BJ (cell line): Measurements from ENCODE around the gene SLC7A7. TPM values are rescaled to one million over a fixed set of nuclear protein-coding genes. Genes with fewer than 3 reads are reported as not detected.
A peak's percentile ranks its signal among the peaks of the same experiment; 100 is the strongest.

Source experiments
- CTCF ChIA-PET: fragments of 350-600 bp; formaldehyde crosslinking; extraction: SDS; loops from one replicate; lab custom pipeline; 2021; ENCODE audit warnings: antibody characterized with exemption, inconsistent platforms; lab: Yijun Ruan, JAX
- POLR2A ChIA-PET: fragments of 300-600 bp; sonication (Branson Sonifier 250); formaldehyde crosslinking; extraction: SDS; loops from one replicate; lab custom pipeline; 2021; ENCODE audit warnings: antibody characterized with exemption; lab: Charles Lee
- DNase-seq: peaks from one replicate; pipeline ENCODE4 v3.0.0-alpha.2; 2011; ENCODE audit warnings: low read depth
- H3K27me3 ChIP-seq: 2 replicates; pipeline ENCODE4 v1.6.0; 2011; ENCODE audit warnings: low read length; ENCODE audit not compliant: control insufficient read depth, insufficient read depth
- H3K36me3 ChIP-seq: 2 replicates; pipeline ENCODE4 v1.5.1; 2011; ENCODE audit warnings: low read length; ENCODE audit not compliant: control insufficient read depth, insufficient read depth
- H3K4me3 ChIP-seq: 2 replicates; pipeline ENCODE4 v1.5.1; 2011; ENCODE audit warnings: low read depth, mild to moderate bottlenecking, control low read depth, low read length
- polyA plus RNA-seq: library from polyadenylated mRNA; depleted of rRNA; stranded (reverse); fragments of >200 nt; gene quantifications from 2 replicates; pipeline ENCODE4 v1.2.3, GENCODE V29; 2011
- TF ChIP-seq, protein P1 (sequence below): IDR thresholded peaks from 2 replicates; pipeline ENCODE4 v1.5.1; 2011; ENCODE audit warnings: low read depth, mild to moderate bottlenecking, control low read depth, inconsistent platforms, low read length, moderate library complexity; ENCODE audit not compliant: insufficient read depth

The SLC7A7 gene
- polyA plus RNA-seq, 1 experiment: 7.5 TPM

DNA sequence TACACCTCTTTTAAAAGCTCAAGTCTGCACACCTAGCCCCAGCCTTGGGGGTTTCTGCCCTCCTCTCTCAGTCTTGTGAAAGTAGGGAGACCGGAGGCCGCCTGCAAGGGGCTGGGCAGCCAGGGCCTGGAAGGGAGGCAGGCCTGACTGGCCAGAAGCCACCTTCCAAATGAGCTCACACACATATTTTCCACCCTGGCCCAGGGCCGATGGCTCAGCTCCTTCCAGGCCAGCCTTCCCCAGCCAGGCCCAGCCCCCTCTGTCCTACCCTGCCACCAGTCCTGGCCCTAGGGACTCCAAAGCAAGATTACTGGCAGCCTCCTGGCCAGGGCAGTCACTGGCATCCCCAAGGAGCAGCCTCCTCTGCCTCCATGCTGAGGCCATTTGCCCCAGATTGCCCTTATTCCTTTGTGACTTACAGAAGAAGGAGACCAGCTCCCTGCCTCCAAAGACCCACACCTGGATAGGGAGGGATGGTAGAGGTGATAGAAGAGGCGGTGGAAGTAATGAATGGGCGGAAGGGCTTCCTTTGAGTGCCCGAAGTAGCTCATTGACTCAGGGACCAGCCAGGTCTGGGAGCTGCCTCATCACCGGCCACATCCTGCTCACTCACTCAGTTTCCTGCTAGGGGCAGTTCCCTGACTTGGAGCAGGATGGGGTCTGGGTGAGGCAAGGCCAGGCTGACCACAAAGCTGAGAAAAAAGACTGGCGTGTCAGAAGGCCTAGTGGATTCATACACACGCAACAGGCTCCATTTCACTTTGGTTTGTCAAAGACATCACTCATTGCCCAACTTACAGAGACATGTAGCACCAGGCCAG, 35.9 kb upstream of the SLC7A7 start:
- H3K4me3 ChIP-seq: no peak overlapping the region
- H3K27me3 ChIP-seq: no peaks in the 10 kb centered on the region
- POLR2A ChIA-PET: interaction anchor here (0.6 to 1.4 kb wide), 8 partner anchors 12 to 85 kb away, joined by 3 to 21 read pairs (median 6); no protein-coding TSS in a partner anchor
- H3K36me3 ChIP-seq: peaks cover 6% of the 10 kb centered on the region
- CTCF ChIA-PET: interaction anchor here (0.7 to 10.6 kb wide), 21 partner anchors 8 to 300 kb away, joined by 3 to 246 read pairs (median 6); partner anchors contain the start of genes ABHD4, LRP10, MMP14 and MRPL52
- peak; percentile 93 for DNase-seq
- TF ChIP-seq, protein P1, sequence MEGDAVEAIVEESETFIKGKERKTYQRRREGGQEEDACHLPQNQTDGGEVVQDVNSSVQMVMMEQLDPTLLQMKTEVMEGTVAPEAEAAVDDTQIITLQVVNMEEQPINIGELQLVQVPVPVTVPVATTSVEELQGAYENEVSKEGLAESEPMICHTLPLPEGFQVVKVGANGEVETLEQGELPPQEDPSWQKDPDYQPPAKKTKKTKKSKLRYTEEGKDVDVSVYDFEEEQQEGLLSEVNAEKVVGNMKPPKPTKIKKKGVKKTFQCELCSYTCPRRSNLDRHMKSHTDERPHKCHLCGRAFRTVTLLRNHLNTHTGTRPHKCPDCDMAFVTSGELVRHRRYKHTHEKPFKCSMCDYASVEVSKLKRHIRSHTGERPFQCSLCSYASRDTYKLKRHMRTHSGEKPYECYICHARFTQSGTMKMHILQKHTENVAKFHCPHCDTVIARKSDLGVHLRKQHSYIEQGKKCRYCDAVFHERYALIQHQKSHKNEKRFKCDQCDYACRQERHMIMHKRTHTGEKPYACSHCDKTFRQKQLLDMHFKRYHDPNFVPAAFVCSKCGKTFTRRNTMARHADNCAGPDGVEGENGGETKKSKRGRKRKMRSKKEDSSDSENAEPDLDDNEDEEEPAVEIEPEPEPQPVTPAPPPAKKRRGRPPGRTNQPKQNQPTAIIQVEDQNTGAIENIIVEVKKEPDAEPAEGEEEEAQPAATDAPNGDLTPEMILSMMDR: no peak

DNA sequence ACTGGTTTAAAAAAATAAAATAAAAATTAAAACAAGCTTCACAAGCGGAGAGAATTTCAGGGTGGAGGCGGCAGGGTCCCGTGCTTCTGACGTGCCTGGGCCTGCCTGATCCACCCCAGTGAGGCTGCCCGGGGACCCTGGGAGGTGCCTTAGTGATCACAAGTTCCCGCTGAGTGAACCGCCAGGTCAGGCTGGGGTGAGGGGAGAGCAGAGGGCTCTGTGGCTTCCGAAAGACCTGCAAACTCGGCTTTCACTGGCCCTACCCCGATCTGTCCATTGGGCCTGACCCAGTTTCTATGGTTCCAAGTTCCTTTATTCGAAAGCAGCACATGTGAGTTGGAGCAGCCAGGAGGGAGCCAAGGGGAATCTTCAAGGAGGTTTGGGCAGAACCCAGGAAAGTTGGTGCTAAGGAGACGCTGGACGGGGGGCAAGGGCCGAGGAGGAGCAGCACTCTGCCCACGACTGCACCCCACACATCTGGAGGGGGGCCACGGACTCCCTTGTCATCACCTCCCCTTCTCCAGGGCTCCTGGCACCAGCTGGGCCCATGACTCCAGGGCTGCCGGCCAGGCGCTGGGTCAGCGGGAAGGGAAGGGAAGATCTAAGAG, 34.1 kb upstream of the SLC7A7 start:
- CTCF ChIA-PET: interaction anchor here (0.8 to 10.6 kb wide), 8 partner anchors 12 to 279 kb away, joined by 3 to 246 read pairs (median 8); partner anchors contain the start of genes LRP10 and MMP14
- no peak for DNase-seq

DNA sequence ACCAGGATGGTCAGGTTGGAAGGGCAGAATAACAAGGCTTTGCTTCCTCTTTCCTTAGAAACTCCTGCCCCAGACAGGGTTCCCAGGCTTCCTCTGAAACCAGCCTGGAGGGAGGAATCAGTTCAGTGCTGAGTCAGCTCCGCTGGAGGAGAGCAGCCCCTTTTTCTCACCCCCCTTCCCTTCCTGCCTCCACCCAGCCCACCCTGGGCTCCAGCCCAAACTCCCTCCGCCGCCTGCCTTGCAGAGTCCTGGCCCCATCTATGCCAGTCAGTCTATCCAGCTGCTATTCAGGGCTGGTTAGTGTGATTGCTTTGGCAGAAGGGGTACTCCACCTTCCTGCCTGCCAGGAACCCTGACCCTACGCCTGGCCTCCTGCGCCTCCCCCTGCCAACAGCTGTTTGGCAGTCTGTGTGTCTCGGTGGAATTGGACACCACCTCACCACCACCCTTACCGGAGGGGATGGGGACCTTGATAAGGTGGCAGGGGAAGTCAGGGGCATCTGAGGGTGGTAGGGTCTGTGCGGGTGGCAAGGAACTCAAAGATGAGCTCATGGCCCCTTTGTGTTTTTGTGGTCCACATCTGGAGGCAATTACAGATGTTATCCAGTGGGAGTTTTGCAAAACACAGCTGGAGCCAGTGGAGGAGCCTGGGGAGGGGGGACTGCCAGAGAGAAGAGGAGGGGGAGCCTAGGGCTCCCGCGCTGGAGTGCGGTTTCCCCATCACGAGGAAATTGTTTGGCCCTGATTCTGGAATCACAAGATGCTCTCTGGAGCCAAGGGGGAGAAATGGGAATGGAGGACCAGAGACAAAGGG, 33.3 kb upstream of the SLC7A7 start:
- no peaks in the 10 kb centered on the region for H3K27me3 ChIP-seq
- CTCF ChIA-PET: interaction anchor here (0.7 to 10.6 kb wide), 8 partner anchors 12 to 459 kb away, joined by 3 to 246 read pairs (median 5); partner anchors contain the start of gene MMP14
- H3K36me3 ChIP-seq: peaks cover 27% of the 10 kb centered on the region
- TF ChIP-seq, protein P1: no peak
- no peak overlapping the region for H3K4me3 ChIP-seq
- DNase-seq: peak; percentile 82
- POLR2A ChIA-PET: interaction anchor here (1.6 kb wide), 1 partner anchor 11 kb away, joined by 8 read pairs; no protein-coding TSS in a partner anchor

More for the DNA sequence above, 34.1 kb upstream of the SLC7A7 start:
- H3K4me3 ChIP-seq: no peak overlapping the region
- POLR2A ChIA-PET: no interaction called here
- H3K36me3 ChIP-seq: peaks cover 23% of the 10 kb centered on the region
- TF ChIP-seq, protein P1: no peak
- H3K27me3 ChIP-seq: no peaks in the 10 kb centered on the region

DNA sequence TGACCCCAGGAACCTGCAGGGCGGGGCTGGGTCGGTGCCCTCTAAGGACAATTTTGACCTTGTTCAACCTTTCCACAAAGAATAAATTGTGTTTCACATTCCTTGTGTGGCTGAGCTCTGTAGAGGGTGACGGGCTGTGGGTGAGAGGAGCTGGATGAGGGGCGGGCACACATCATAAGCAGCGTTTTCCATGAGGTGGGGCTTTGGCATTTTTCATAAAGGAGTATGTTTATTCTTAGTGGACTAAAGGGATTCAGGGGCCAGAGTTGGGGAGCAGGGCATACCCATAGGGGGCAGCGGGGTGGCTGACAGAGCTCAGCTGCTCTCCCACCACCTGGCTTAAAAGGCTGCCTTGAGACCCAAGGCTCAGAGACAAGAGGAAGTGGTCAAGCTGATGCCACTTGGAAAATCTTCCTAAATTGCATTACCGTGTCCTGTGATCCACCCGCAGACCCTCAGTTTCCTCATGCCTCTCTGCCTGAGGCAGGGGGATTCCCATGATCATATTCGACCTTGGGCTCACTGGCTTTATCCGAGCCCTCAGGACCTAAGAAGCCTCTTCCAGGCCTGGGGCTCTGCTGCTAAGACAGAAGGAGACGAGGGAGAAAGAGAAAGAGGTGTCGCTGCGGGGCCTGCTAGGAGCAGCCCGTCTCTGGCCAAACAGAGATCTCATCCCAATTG, 32.6 kb upstream of the SLC7A7 start:
- Histone ChIP-seq H3K4me3 (no peak overlapping the region), H3K27me3 (no peaks in the 10 kb centered on the region), H3K36me3 (peaks cover 35% of the 10 kb centered on the region)
- TF ChIP-seq, protein P1: 0 out of 2 replicates have a peak, but pooled peaks have one; percentile 6
- CTCF ChIA-PET: interaction anchor here (0.6 to 10.6 kb wide), 8 partner anchors 11 to 458 kb away, joined by 3 to 246 read pairs (median 4); partner anchors contain the start of gene MMP14
- POLR2A ChIA-PET: interaction anchor here (1.6 kb wide), 1 partner anchor 10 kb away, joined by 8 read pairs; no protein-coding TSS in a partner anchor
- DNase-seq: no peak
